DND-41 (cell line): ENCODE data around the gene CD164L2.

Experiments
- ATAC-seq: fragments of 200-7000 bp; cut with Tn5 transposase; 3 replicates; pipeline ENCODE4 v1.9.1; 2021; ENCODE audit warnings: low read depth; ENCODE audit not compliant: insufficient read depth
- DNase-seq: peaks from one replicate; pipeline ENCODE4 v3.0.0-alpha.2; 2020
- H2AFZ ChIP-seq: 2 replicates; pipeline ENCODE4 v1.6.0; 2012; ENCODE audit warnings: low read depth, low read length
- H3K27ac ChIP-seq: 2 replicates; pipeline ENCODE4 v1.5.1; 2012; ENCODE audit warnings: low read length, inconsistent platforms
- H3K27me3 ChIP-seq: fragments of 200-600 bp; sonication (generic); 2 replicates; pipeline ENCODE4 v1.6.0; 2012; ENCODE audit warnings: low read length, mild to moderate bottlenecking, inconsistent platforms; ENCODE audit not compliant: insufficient read depth, poor library complexity
- H3K36me3 ChIP-seq: 2 replicates; pipeline ENCODE4 v1.5.1; 2012; ENCODE audit warnings: low read length, inconsistent platforms; ENCODE audit not compliant: insufficient read depth
- H3K4me1 ChIP-seq: 2 replicates; pipeline ENCODE4 v1.5.1; 2012; ENCODE audit warnings: mild to moderate bottlenecking, low read length; ENCODE audit not compliant: insufficient read depth
- H3K4me2 ChIP-seq: 2 replicates; pipeline ENCODE4 v1.6.0; 2012; ENCODE audit warnings: mild to moderate bottlenecking, moderate library complexity, low read length, inconsistent platforms; ENCODE audit not compliant: insufficient read depth
- H3K4me3 ChIP-seq, 2 experiments: fragments of 200-600 bp in 1 of 2; shearing (Covaris generic) in 1 of 2; 2 replicates each; pipeline ENCODE4 v1.5.1; 2012 to 2016; ENCODE audit warnings: inconsistent platforms in 2 of 2, low read length in 2 of 2, mild to moderate bottlenecking in 2 of 2, low read depth in 1 of 2, moderate library complexity in 1 of 2
- H3K79me2 ChIP-seq: 2 replicates; pipeline ENCODE4 v1.6.0; 2012; ENCODE audit warnings: low read length, inconsistent platforms; ENCODE audit not compliant: insufficient read depth
- H3K9ac ChIP-seq: 2 replicates; pipeline ENCODE4 v1.6.0; 2012; ENCODE audit warnings: low read depth, mild to moderate bottlenecking, inconsistent platforms, low read length, moderate library complexity
- H3K9me3 ChIP-seq: 2 replicates; pipeline ENCODE4 v1.5.1; 2012; ENCODE audit warnings: low read length, moderate library complexity, mild to moderate bottlenecking, inconsistent platforms; ENCODE audit not compliant: insufficient read depth, severe bottlenecking
- H4K20me1 ChIP-seq: 2 replicates; pipeline ENCODE4 v1.6.0; 2012; ENCODE audit warnings: low read length; ENCODE audit not compliant: insufficient read depth
- EZH2 ChIP-seq: IDR thresholded peaks from 3 replicates; pipeline ENCODE4 v1.6.1; 2012; ENCODE audit warnings: borderline replicate concordance, low read depth, mild to moderate bottlenecking, moderate library complexity, low read length, inconsistent platforms; ENCODE audit not compliant: severe bottlenecking
- TF ChIP-seq, protein P1 (sequence below): IDR thresholded peaks from 2 replicates; pipeline ENCODE4 v1.5.1; 2012; ENCODE audit warnings: borderline replicate concordance, low read length, moderate library complexity, mild to moderate bottlenecking; ENCODE audit not compliant: poor library complexity, severe bottlenecking; ENCODE audit errors: extremely low read depth

CD164L2 gene

GRCh38 chr1:27351541-27352107, 31.5 kb downstream of the CD164L2 start:
- TF ChIP-seq EZH2: no peak
- TF ChIP-seq, protein P1, sequence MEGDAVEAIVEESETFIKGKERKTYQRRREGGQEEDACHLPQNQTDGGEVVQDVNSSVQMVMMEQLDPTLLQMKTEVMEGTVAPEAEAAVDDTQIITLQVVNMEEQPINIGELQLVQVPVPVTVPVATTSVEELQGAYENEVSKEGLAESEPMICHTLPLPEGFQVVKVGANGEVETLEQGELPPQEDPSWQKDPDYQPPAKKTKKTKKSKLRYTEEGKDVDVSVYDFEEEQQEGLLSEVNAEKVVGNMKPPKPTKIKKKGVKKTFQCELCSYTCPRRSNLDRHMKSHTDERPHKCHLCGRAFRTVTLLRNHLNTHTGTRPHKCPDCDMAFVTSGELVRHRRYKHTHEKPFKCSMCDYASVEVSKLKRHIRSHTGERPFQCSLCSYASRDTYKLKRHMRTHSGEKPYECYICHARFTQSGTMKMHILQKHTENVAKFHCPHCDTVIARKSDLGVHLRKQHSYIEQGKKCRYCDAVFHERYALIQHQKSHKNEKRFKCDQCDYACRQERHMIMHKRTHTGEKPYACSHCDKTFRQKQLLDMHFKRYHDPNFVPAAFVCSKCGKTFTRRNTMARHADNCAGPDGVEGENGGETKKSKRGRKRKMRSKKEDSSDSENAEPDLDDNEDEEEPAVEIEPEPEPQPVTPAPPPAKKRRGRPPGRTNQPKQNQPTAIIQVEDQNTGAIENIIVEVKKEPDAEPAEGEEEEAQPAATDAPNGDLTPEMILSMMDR: no peak
- no peak overlapping the region for H3K4me2 ChIP-seq
- no peak overlapping the region for H2AFZ ChIP-seq
- H3K4me3 ChIP-seq: no peak overlapping the region
- no peak overlapping the region for H3K27ac ChIP-seq
- H3K9me3 ChIP-seq: no peaks in the 10 kb centered on the region
- H3K27me3 ChIP-seq: no peaks in the 10 kb centered on the region
- no peak for ATAC-seq
- no peaks in the 10 kb centered on the region for H4K20me1 ChIP-seq
- no peaks in the 10 kb centered on the region for H3K36me3 ChIP-seq
- H3K4me1 ChIP-seq: no peaks in the 10 kb centered on the region
- H3K79me2 ChIP-seq: no peaks in the 10 kb centered on the region
- H3K9ac ChIP-seq: no peak overlapping the region
- no peak for DNase-seq

GRCh38 chr1:27350663-27351540, 32.2 kb downstream of the CD164L2 start:
- ATAC-seq: no peak
- Histone ChIP-seq H3K36me3 (no peaks in the 10 kb centered on the region), H3K79me2 (no peaks in the 10 kb centered on the region), H3K4me2 (no peak overlapping the region), H2AFZ (no peak overlapping the region), H4K20me1 (no peaks in the 10 kb centered on the region), H3K27me3 (no peaks in the 10 kb centered on the region), H3K4me1 (no peaks in the 10 kb centered on the region), H3K9me3 (no peaks in the 10 kb centered on the region), H3K4me3 (no peak overlapping the region), H3K27ac (no peak overlapping the region), H3K9ac (no peak overlapping the region)
- TF ChIP-seq, protein P1: no peak
- no peak for TF ChIP-seq EZH2
- no peak for DNase-seq

DNA sequence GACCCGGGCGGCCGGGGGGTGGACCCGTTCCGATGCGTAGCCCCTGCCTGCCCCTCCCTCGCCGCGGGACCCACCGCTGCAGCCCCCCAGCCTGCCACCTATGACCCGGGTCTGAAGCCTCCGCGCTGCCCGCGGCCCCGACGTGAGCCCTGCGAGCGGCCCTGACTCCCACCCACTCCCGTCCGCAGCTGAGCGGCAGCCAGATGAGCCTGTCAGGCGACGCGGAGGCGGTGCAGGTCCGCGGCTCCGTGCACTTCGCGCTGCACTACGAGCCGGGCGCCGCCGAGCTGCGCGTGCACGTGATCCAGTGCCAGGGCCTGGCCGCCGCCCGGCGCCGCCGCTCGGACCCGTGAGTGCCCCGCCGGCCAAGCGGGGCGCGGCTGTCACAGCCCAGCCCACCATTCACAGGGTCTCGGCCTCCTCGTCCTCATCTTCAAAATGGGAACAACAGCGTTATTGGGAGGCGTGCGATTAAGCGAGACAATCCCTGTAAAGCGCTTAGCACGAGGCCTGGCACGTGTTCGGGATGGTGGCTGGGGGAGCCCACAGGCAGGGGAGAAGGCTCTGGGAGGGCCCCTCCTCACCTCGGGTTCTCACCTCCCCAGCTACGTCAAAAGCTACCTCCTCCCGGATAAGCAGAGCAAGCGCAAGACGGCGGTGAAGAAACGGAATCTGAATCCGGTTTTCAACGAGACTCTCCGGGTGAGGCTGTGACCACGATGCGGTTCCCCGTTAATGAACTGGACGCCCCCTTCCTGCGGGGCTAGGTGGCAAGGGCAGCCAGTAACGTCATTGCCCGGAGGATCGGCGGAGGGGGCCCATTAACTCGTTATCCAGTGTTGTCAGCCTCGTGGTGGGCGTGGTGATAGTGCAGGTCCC, 33.1 kb downstream of the CD164L2 start:
- Histone ChIP-seq H4K20me1 (no peaks in the 10 kb centered on the region), H3K4me1 (no peaks in the 10 kb centered on the region), H3K27ac (no peak overlapping the region), H3K4me3 (no peak overlapping the region), H3K9ac (no peak overlapping the region), H3K27me3 (no peaks in the 10 kb centered on the region), H3K9me3 (no peaks in the 10 kb centered on the region), H3K79me2 (no peaks in the 10 kb centered on the region), H2AFZ (no peak overlapping the region), H3K36me3 (no peaks in the 10 kb centered on the region), H3K4me2 (no peak overlapping the region)
- DNase-seq (no peak), ATAC-seq (no peak)
- TF ChIP-seq, protein P1: no peak
- no peak for TF ChIP-seq EZH2
